IPS DF 6.9 (cell line): Measurements from ENCODE around the gene DUSP16.
"Not testable (repeated sequence)": the region's sequence is repeated elsewhere in the genome, so short reads cannot be mapped to it uniquely, and the experiment has no call there.

Experiments used
- DNase-seq: peaks from one replicate; pipeline ENCODE4 v3.0.0-alpha.2; 2013; ENCODE audit warnings: low read depth, low spot score
- H3K27ac ChIP-seq: one replicate; pipeline ENCODE4 v1.5.1; 2013; ENCODE audit warnings: low read length, control low read depth
- H3K27me3 ChIP-seq: 2 replicates; pipeline ENCODE4 v1.6.1; 2013; ENCODE audit warnings: mild to moderate bottlenecking, low read length; ENCODE audit not compliant: control insufficient read depth, insufficient read depth
- H3K36me3 ChIP-seq: 2 replicates; pipeline ENCODE4 v1.6.1; 2013; ENCODE audit warnings: low read length; ENCODE audit not compliant: control insufficient read depth, insufficient read depth
- H3K4me1 ChIP-seq: 2 replicates; pipeline ENCODE4 v1.6.1; 2013; ENCODE audit warnings: low read length; ENCODE audit not compliant: control insufficient read depth, insufficient read depth
- H3K4me3 ChIP-seq: 2 replicates; pipeline ENCODE4 v1.5.1; 2013; ENCODE audit warnings: mild to moderate bottlenecking, low read length
- H3K9me3 ChIP-seq: 2 replicates; pipeline ENCODE4 v1.6.1; 2013; ENCODE audit warnings: low read length, inconsistent platforms; ENCODE audit not compliant: control insufficient read depth, insufficient read depth
- WGBS: extraction: QIAGEN DNeasy Blood & Tissue Kit; methylation state at CpG from one replicate; pipeline ENCODE4 v1.1.7; 2013; ENCODE audit warnings: mixed read lengths, missing lambda C conversion rate; ENCODE audit not compliant: insufficient read length, insufficient coverage; 5-methylcytosine and 5-hydroxymethylcytosine counted together

DUSP16 gene

GRCh38 chr12:12583510-12584178, 21.0 kb upstream of the DUSP16 start:
- no peak overlapping the region for H3K4me3 ChIP-seq
- no peak overlapping the region for H3K27ac ChIP-seq
- no peaks in the 10 kb centered on the region for H3K4me1 ChIP-seq
- no peaks in the 10 kb centered on the region for H3K9me3 ChIP-seq
- no peaks in the 10 kb centered on the region for H3K27me3 ChIP-seq
- H3K36me3 ChIP-seq, result no peaks in the 10 kb centered on the region
- no CpG with 5 or more reads among the region's 5 CpGs for WGBS
- no peak for DNase-seq

- H3K9me3 ChIP-seq, result no peaks in the 10 kb centered on the region
- no peak overlapping the region for H3K4me3 ChIP-seq
- no peak overlapping the region for H3K27ac ChIP-seq
- no peaks in the 10 kb centered on the region for H3K36me3 ChIP-seq
- H3K27me3 ChIP-seq, result no peaks in the 10 kb centered on the region
- H3K4me1 ChIP-seq, result no peaks in the 10 kb centered on the region
- no peak for DNase-seq
- no CpG with 5 or more reads among the region's 6 CpGs for WGBS
Observed at GRCh38 chr12:12582895-12583303, 20.2 kb upstream of the DUSP16 start.

DNA sequence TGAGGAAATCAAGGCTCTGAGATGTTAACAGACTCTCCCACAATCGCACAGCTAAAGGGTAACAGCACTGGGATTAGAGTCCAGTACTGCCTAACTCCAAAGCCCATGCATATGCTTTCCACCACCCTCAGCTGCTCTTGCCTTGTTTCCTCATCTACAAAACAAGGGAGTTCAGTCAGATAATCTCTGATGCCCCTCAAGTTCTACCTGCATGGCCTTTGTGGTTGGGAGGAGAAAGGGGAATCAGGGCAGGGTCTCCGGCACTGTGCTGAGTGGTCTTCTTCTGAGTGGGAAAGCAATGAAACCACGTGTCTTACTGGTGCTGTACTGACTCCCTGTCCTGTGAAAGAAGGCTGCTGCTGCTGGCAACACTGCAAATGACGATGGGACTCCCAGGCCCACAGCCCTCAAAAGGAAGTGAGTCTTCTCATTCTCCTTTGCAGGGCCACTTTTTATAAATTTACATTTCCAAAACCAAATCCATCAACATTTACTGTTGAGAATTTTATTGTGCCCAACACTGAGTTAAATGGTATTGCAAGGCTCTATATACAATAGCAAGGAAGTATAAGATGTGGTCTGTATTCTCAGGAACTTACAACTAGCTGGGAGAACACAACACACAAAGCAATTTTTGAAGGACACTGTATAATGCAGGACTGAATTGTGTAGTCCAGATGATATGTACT, 19.7 kb upstream of the DUSP16 start:
- Histone ChIP-seq H3K4me1 (no peaks in the 10 kb centered on the region), H3K27ac (no peak overlapping the region), H3K4me3 (no peak overlapping the region), H3K27me3 (no peaks in the 10 kb centered on the region), H3K36me3 (no peaks in the 10 kb centered on the region), H3K9me3 (no peaks in the 10 kb centered on the region)
- DNase-seq, result no peak
- no CpG with 5 or more reads among the region's 4 CpGs for WGBS

GRCh38 chr12:12580716-12581115, 18.1 kb upstream of the DUSP16 start:
- not testable (repeated sequence) for H3K4me1 ChIP-seq
- WGBS, result no CpG with 5 or more reads among the region's 1 CpG

DNA sequence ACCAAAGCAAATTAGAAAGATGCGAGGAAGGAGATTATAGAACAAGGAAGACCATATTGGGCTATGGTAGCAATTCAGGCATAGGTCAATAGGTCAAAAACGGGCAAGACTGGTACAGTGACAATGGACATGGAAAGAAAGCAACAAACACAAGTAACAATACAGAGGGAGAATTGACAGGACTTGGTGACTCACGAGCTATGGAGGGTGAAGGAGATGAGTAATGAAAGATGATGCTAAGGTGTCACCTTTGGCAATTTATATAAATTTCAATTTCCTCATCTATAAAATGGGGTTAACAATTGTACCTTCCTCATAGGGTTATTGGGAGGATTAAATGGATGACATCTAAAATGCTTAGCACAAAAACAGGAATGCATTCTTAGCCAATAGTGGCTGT, 15.1 kb upstream of the DUSP16 start:
- no peaks in the 10 kb centered on the region for H3K9me3 ChIP-seq
- H3K4me1 ChIP-seq, result no peaks in the 10 kb centered on the region
- H3K36me3 ChIP-seq, result no peaks in the 10 kb centered on the region
- no peak overlapping the region for H3K27ac ChIP-seq
- DNase-seq, result no peak
- H3K4me3 ChIP-seq, result no peak overlapping the region
- no peaks in the 10 kb centered on the region for H3K27me3 ChIP-seq
- WGBS, result no CpG with 5 or more reads among the region's 3 CpGs

More at GRCh38 chr12:12580716-12581115, 18.1 kb upstream of the DUSP16 start:
- not testable (repeated sequence) for H3K9me3 ChIP-seq, DNase-seq, H3K27ac ChIP-seq, H3K4me3 ChIP-seq, H3K27me3 ChIP-seq, H3K36me3 ChIP-seq

GRCh38 chr12:12572659-12573058, 10.0 kb upstream of the DUSP16 start:
- no peaks in the 10 kb centered on the region for H3K36me3 ChIP-seq
- no peak overlapping the region for H3K27ac ChIP-seq
- no CpG with 5 or more reads among the region's 3 CpGs for WGBS
- DNase-seq, result no peak
- H3K9me3 ChIP-seq, result no peaks in the 10 kb centered on the region
- H3K4me3 ChIP-seq, result no peak overlapping the region
- no peaks in the 10 kb centered on the region for H3K27me3 ChIP-seq
- H3K4me1 ChIP-seq, result no peaks in the 10 kb centered on the region

DNA sequence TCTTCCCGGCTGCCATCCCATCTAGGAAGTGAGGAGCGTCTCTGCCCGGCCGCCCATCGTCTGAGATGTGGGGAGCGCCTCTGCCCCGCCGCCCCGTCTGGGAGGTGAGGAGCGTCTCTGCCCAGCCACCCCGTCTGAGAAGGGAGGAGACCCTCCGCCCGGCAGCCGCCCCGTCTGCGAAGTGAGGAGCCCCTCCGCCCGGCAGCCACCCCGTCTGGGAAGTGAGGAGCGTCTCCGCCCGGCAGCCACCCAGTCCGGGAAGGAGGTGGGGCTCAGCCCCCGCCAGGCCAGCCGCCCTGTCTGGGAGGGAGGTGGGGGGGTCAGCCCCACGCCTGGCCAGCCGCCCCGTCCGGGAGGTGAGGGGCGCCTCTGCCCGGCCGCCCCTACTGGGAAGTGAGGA, 3.3 kb upstream of the DUSP16 start:
- no CpG with 5 or more reads among the region's 32 CpGs for WGBS
- not testable (repeated sequence) for H3K27me3 ChIP-seq, H3K36me3 ChIP-seq, H3K4me1 ChIP-seq, DNase-seq, H3K9me3 ChIP-seq, H3K4me3 ChIP-seq, H3K27ac ChIP-seq

- Histone ChIP-seq H3K27me3 (no peaks in the 10 kb centered on the region), H3K9me3 (no peaks in the 10 kb centered on the region), H3K4me3 (no peak overlapping the region), H3K36me3 (no peaks in the 10 kb centered on the region), H3K27ac (no peak overlapping the region), H3K4me1 (peaks cover 4% of the 10 kb centered on the region; the same call in 1 of the 2 replicates)
- DNase-seq, result no peak
- no CpG with 5 or more reads among the region's 1 CpG for WGBS
Observed at GRCh38 chr12:12564911-12565310, 2.2 kb upstream of the DUSP16 start.

- no peak overlapping the region; the same call in 1 of the 2 replicates for H3K4me3 ChIP-seq
- H3K9me3 ChIP-seq, result no peaks in the 10 kb centered on the region
- H3K4me1 ChIP-seq, result peaks cover 4% of the 10 kb centered on the region; the same call in 1 of the 2 replicates
- H3K27me3 ChIP-seq, result no peaks in the 10 kb centered on the region
- no peak for DNase-seq
- no peaks in the 10 kb centered on the region for H3K36me3 ChIP-seq
- no peak overlapping the region for H3K27ac ChIP-seq
- no CpG with 5 or more reads among the region's 11 CpGs for WGBS
Observed at GRCh38 chr12:12563290-12563928, 746 bp upstream of the DUSP16 start.

DNA sequence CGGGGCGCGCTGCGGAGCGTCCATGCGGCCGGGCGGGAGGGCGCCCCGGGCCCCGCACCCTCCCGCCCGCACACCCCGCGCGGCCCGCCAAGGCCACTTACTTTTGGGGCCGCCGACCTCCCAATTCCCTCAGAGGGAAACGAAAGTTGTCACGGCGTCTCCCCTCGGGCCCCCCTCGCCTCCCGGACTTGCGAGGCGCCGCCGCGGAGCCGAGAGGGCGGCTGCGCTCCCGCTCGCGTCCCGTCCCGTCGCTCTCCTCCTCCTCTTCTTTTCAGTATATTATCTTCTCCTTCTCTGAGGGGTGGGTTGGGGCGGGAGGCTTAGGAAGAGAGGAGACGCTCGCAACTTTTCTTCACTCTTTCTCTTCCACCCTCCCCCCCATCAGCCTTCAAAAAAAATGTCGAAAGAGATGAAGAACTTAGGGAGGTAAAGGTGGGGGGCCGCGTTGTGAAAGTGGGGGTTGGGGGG, 613 bp downstream of the DUSP16 start:
- peak overlapping the region; percentile 99 for H3K4me3 ChIP-seq
- H3K9me3 ChIP-seq, result no peaks in the 10 kb centered on the region
- no peak for DNase-seq
- H3K4me1 ChIP-seq, result peaks cover 4% of the 10 kb centered on the region; the same call in 1 of the 2 replicates
- H3K27ac ChIP-seq, result no peak overlapping the region
- WGBS, result no CpG with 5 or more reads among the region's 45 CpGs
- H3K36me3 ChIP-seq, result no peaks in the 10 kb centered on the region
- no peaks in the 10 kb centered on the region for H3K27me3 ChIP-seq
